Bronchial epithelial cell (primary cell): ENCODE results near the gene TCF25. TPM values are rescaled to one million over a fixed set of nuclear protein-coding genes. Genes with fewer than 3 reads are reported as not detected.

Experiments used
- DNase-seq: peaks from one replicate; pipeline ENCODE4 v3.0.0-alpha.2; 2010; ENCODE audit warnings: low read depth
- FAIRE-seq: peaks from 2 replicates; lab custom pipeline; 2011; peaks lifted over from hg19 to GRCh38; lab: Jason Lieb, UNC
- H3K27me3 ChIP-seq: 2 replicates; pipeline ENCODE4 v1.5.1; 2011; ENCODE audit warnings: low read length; ENCODE audit not compliant: control insufficient read depth, insufficient read depth
- H3K36me3 ChIP-seq: 2 replicates; pipeline ENCODE4 v1.5.1; 2011; ENCODE audit warnings: low read length; ENCODE audit not compliant: control insufficient read depth, insufficient read depth
- H3K4me3 ChIP-seq: 2 replicates; pipeline ENCODE4 v1.5.1; 2011; ENCODE audit warnings: mild to moderate bottlenecking, low read depth, low read length, control low read depth
- CTCF ChIP-seq: IDR thresholded peaks from 2 replicates; pipeline ENCODE4 v1.5.1; 2011; ENCODE audit warnings: mild to moderate bottlenecking, moderate library complexity, low read length, control low read depth, inconsistent platforms; ENCODE audit not compliant: insufficient read depth, severe bottlenecking
- total RNA-seq: library from RNA; depleted of rRNA; stranded (reverse); fragments of >200 nt; gene quantifications from 2 replicates; pipeline ENCODE4 v1.2.1, GENCODE V29; 2014

TCF25 gene
- total RNA-seq, 1 donor from 2014 or later: 69.5 TPM

- no peaks in the 10 kb centered on the region for H3K27me3 ChIP-seq
- no peak overlapping the region for H3K4me3 ChIP-seq
- peak; percentile 96 for TF ChIP-seq CTCF
- peaks cover 30% of the 10 kb centered on the region for H3K36me3 ChIP-seq
- DNase-seq (peak; percentile 49), FAIRE-seq (peak; percentile 84)
These were observed 36.7 kb downstream of the TCF25 start for GRCh38 chr16:89909777-89910716.

DNA sequence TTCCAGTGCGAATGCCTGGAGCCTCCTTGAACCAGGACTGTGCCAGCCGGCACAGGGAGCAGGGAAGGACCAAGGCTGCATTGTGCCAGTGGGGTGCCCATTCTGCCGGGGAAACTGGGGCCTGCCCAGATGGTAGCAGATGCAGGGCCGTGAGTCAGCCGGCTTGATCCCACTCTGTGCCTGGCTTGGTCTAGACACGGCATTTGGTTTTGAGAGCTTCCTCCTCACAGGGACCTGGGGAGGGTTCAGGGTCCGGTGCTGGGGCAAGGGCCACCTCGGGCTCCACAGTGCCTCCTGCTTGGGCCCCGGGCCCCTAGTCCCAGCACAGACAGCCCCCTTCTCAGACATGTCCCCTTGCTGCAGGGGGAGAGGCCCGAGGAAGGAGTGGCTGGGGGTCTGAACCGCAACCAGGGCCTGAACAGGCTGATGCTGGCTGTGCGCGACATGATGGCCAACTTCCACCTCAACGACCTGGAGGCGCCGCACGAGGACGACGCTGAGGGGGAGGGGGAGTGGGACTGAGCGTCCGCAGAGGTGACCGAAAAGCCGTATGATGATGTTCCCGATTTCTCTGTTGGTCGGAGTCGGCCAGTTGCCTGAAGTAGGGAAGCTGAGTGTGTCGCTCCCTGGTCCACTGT is 37.4 kb downstream of the TCF25 start:
- Histone ChIP-seq H3K36me3 (peaks cover 27% of the 10 kb centered on the region), H3K27me3 (no peaks in the 10 kb centered on the region), H3K4me3 (no peak overlapping the region)
- no peak for FAIRE-seq
- no peak for DNase-seq
- TF ChIP-seq CTCF: no peak

DNA sequence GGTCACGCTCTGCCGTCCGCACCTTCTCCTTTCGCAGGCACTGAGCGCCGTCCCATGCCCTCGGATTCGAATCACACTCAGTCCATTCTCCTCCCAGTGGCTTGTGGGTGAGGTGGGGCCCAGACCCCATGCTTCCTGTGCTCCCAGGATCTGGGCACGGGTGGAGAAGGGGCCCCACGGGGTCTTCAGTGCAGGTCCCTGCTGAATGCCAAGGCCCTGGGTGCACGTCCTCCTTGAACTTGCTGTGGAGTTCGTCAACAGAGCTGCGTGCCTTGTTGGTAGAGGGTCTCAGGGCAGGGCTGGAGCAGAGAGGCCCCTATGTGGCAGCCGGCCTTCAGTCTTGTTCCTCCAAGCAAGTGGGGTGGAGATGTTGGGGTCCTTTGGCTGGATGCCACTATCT is 38.0 kb downstream of the TCF25 start:
- Histone ChIP-seq H3K4me3 (no peak overlapping the region), H3K27me3 (no peaks in the 10 kb centered on the region), H3K36me3 (peaks cover 24% of the 10 kb centered on the region)
- no peak for FAIRE-seq
- no peak for TF ChIP-seq CTCF
- DNase-seq: no peak

- H3K4me3 ChIP-seq: no peak overlapping the region
- DNase-seq (no peak), FAIRE-seq (no peak)
- TF ChIP-seq CTCF: no peak
- peaks cover 18% of the 10 kb centered on the region for H3K36me3 ChIP-seq
- H3K27me3 ChIP-seq: no peaks in the 10 kb centered on the region
These were observed 38.8 kb downstream of the TCF25 start for GRCh38 chr16:89912143-89912542.

DNA sequence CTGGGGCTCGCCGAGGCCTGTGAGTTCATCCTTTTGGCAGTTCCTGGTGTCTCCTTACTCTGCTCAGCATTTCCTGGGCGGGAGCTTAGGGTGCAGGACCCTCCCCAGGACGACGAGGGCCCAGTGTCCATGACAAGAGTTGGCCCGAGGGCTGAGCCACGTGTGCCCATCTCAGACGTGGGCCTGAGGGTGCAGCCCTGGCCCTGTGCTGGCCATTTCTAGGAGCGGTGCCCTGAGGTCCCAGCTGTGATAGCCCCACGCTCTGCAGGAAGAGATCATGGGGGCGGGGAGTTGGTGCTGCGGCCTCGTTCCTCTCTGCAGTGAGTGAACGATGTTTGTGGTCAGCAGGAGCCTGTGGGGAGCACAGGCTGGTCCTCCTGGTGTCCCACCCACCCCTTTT is 39.2 kb downstream of the TCF25 start:
- no peak for DNase-seq
- H3K4me3 ChIP-seq: no peak overlapping the region
- H3K36me3 ChIP-seq: peaks cover 18% of the 10 kb centered on the region
- no peak for FAIRE-seq
- no peak for TF ChIP-seq CTCF
- no peaks in the 10 kb centered on the region for H3K27me3 ChIP-seq
